ENCODE measurements around the gene RPA4.

DNA sequence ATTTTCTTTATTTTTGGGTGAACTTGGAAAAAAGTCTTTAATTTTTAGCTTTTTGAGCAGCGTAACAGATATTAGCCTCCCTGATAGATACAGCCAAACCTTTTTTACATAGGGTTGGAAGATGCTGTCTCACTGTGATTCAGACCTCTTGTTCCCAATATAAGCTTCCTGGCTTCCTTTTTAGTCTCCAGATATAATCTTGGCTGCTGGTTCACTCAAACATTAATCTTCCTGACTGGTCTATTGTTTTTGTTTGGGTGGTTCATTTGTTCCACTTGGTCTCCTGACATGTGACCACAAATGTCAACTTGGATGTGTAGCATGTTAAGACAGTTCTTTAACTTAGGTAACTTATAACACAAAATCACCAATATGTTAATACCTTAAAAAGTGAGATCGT, 23.0 kb downstream of the RPA4 start:
- TF ChIP-seq POLR2AphosphoS5 (IDR thresholded peaks at IDR 0.05) = peak in 1 of 2 donors; percentile 12
- TF ChIP-seq, protein P1, sequence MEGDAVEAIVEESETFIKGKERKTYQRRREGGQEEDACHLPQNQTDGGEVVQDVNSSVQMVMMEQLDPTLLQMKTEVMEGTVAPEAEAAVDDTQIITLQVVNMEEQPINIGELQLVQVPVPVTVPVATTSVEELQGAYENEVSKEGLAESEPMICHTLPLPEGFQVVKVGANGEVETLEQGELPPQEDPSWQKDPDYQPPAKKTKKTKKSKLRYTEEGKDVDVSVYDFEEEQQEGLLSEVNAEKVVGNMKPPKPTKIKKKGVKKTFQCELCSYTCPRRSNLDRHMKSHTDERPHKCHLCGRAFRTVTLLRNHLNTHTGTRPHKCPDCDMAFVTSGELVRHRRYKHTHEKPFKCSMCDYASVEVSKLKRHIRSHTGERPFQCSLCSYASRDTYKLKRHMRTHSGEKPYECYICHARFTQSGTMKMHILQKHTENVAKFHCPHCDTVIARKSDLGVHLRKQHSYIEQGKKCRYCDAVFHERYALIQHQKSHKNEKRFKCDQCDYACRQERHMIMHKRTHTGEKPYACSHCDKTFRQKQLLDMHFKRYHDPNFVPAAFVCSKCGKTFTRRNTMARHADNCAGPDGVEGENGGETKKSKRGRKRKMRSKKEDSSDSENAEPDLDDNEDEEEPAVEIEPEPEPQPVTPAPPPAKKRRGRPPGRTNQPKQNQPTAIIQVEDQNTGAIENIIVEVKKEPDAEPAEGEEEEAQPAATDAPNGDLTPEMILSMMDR (IDR thresholded peaks at IDR 0.05) = no peak
- TF ChIP-seq POLR2A (IDR thresholded peaks at IDR 0.05; ENCODE audit: low read depth) = no peak

Data from esophagus muscularis mucosa (tissue), 3 donors.